CD14-positive monocyte (primary cell): ENCODE data around the gene ZNF335. TPM values are rescaled to one million over a fixed set of nuclear protein-coding genes. Genes with fewer than 3 reads are reported as not detected.
A peak's percentile ranks its signal among the peaks of the same experiment; 100 is the strongest.

Source experiments
- DNase-seq, 3 donors: peaks; one replicate each; pipeline ENCODE4 v3.0.0-alpha.2; 2011 to 2022
- H2AFZ ChIP-seq: 2 replicates; pipeline ENCODE4 v1.6.0; 2012; ENCODE audit warnings: mild to moderate bottlenecking, low read depth, low read length, inconsistent platforms; ENCODE audit not compliant: insufficient read depth, poor library complexity, severe bottlenecking
- H3K27ac ChIP-seq, 2 donors: 1 replicate in 1 of 2; 2 replicates in 1 of 2; pipeline ENCODE4 v1.5.1; 2012 to 2013; ENCODE audit warnings: low read length in 2 of 2, control low read depth in 1 of 2, inconsistent platforms in 1 of 2, low read depth in 1 of 2, mild to moderate bottlenecking in 1 of 2
- H3K27me3 ChIP-seq, 2 donors: one replicate each; pipeline versions ENCODE4 v1.6.0 to v1.6.1; 2011 to 2013; ENCODE audit warnings: low read length in 2 of 2; ENCODE audit not compliant: control insufficient read depth in 2 of 2, insufficient read depth in 2 of 2
- H3K36me3 ChIP-seq, 2 donors: replicated peaks in 1 of 2; 1 replicate in 1 of 2; 2 replicates in 1 of 2; pipeline versions ENCODE4 v1.5.1 to v1.6.1; 2012 to 2013; ENCODE audit warnings: low read length in 2 of 2, control low read depth in 1 of 2, inconsistent platforms in 1 of 2, mild to moderate bottlenecking in 1 of 2; ENCODE audit not compliant: insufficient read depth in 2 of 2, control insufficient read depth in 1 of 2
- H3K4me1 ChIP-seq, 2 donors: 1 replicate in 1 of 2; 2 replicates in 1 of 2; pipeline versions ENCODE4 v1.5.1 to v1.6.1; 2012 to 2013; ENCODE audit warnings: low read length in 2 of 2, control low read depth in 1 of 2, inconsistent platforms in 1 of 2, mild to moderate bottlenecking in 1 of 2, moderate library complexity in 1 of 2; ENCODE audit not compliant: insufficient read depth in 2 of 2, control insufficient read depth in 1 of 2
- H3K4me2 ChIP-seq: replicated peaks from 2 replicates; pipeline ENCODE3; 2012; ENCODE audit warnings: low read length, moderate library complexity, mild to moderate bottlenecking; ENCODE audit not compliant: poor library complexity, severe bottlenecking; ENCODE audit errors: extremely low read depth
- H3K4me3 ChIP-seq, 3 experiments: fragments of 200-600 bp in 1 of 3; sonication (generic) in 1 of 3; replicated peaks in 1 of 3; 1 replicate in 2 of 3; 2 replicates in 1 of 3; pipeline ENCODE4 v1.5.1; 2011 to 2013; ENCODE audit warnings: low read length in 3 of 3, mild to moderate bottlenecking in 3 of 3, control low read depth in 2 of 3, low read depth in 2 of 3, inconsistent platforms in 1 of 3, moderate library complexity in 1 of 3
- H3K79me2 ChIP-seq: 2 replicates; pipeline ENCODE4 v1.6.0; 2012; ENCODE audit warnings: mild to moderate bottlenecking, control low read depth, inconsistent platforms, low read length, moderate library complexity; ENCODE audit not compliant: insufficient read depth
- H3K9ac ChIP-seq: 2 replicates; pipeline ENCODE4 v1.6.0; 2017; ENCODE audit warnings: low read length, mild to moderate bottlenecking; ENCODE audit not compliant: insufficient read depth, poor library complexity, severe bottlenecking
- H3K9me3 ChIP-seq, 2 donors: replicated peaks in 1 of 2; 1 replicate in 1 of 2; 2 replicates in 1 of 2; pipeline versions ENCODE4 v1.5.1 to v1.6.1; 2012 to 2013; ENCODE audit warnings: low read length in 2 of 2, control low read depth in 1 of 2; ENCODE audit not compliant: control insufficient read depth in 1 of 2, insufficient read depth in 1 of 2
- H4K20me1 ChIP-seq: 2 replicates; pipeline ENCODE4 v1.6.0; 2012; ENCODE audit warnings: mild to moderate bottlenecking, low read length, control low read depth, moderate library complexity; ENCODE audit not compliant: insufficient read depth
- H3K27ac Mint-ChIP-seq, 7 donors: one replicate each; pipeline ENCODE4 v1.8.0; 2020; ENCODE audit warnings: mild to moderate bottlenecking in 7 of 7, mixed read lengths in 7 of 7, moderate library complexity in 6 of 7, inconsistent platforms in 2 of 7
- H3K27me3 Mint-ChIP-seq, 3 donors: one replicate each; pipeline ENCODE4 v1.8.0; 2021 to 2022; ENCODE audit warnings: low read depth in 3 of 3, mild to moderate bottlenecking in 3 of 3, mixed read lengths in 3 of 3, moderate library complexity in 3 of 3, inconsistent platforms in 1 of 3
- H3K36me3 Mint-ChIP-seq, 2 donors: one replicate each; pipeline ENCODE4 v1.8.0; 2020; ENCODE audit warnings: mixed read lengths in 2 of 2, inconsistent platforms in 1 of 2, mild to moderate bottlenecking in 1 of 2
- H3K4me1 Mint-ChIP-seq: one replicate; pipeline ENCODE4 v1.8.0; 2020; ENCODE audit warnings: mild to moderate bottlenecking, mixed read lengths
- H3K4me3 Mint-ChIP-seq, 2 donors: one replicate each; pipeline ENCODE4 v1.8.0; 2020; ENCODE audit warnings: mild to moderate bottlenecking in 2 of 2, mixed read lengths in 2 of 2, moderate library complexity in 1 of 2
- H3K9me3 Mint-ChIP-seq, 7 donors: one replicate each; pipeline ENCODE4 v1.8.0; 2020 to 2022; ENCODE audit warnings: mixed read lengths in 7 of 7, mild to moderate bottlenecking in 6 of 7, moderate library complexity in 6 of 7, inconsistent platforms in 2 of 7
- CTCF ChIP-seq: fragments of 200-600 bp; IDR thresholded peaks from one replicate; pipeline ENCODE4 v1.8.0; 2022; ENCODE audit warnings: antibody characterized with exemption, mild to moderate bottlenecking
- WGBS: methylation state at CpG from one replicate; pipeline ENCODE4 v1.1.5; 2013; ENCODE audit warnings: missing lambda C conversion rate; ENCODE audit not compliant: insufficient coverage; 5-methylcytosine and 5-hydroxymethylcytosine counted together
- intact Hi-C, 2 donors: fragments of 100-400 bp; cut with micrococcal nuclease; formaldehyde crosslinking; loops; one replicate each; pipeline versions ENCODE4 v1.15.0 to v1.15.1; 2023
- polyA plus RNA-seq, 3 donors: library from polyadenylated mRNA; depleted of rRNA in 1 of 3; unstranded in 2 of 3; stranded (reverse) in 1 of 3; fragments of 300-500 nt in 2 of 3; fragments of >200 nt in 1 of 3; fragmentation: Illumina TruSeq in 2 of 3; gene quantifications; 1 replicate in 2 of 3; 2 replicates in 1 of 3; pipeline ENCODE4 v1.2.3, GENCODE V29; 2012 to 2021

The ZNF335 gene
- polyA plus RNA-seq, 3 donors = 2.7 to 39.6 (median 3.1) TPM

- Histone ChIP-seq H3K79me2 (no peaks in the 10 kb centered on the region), H3K4me1 (peaks cover 57% of the 10 kb centered on the region in 2 donors), H3K27ac (peak overlapping the region; percentile 82 to 89), H3K27me3 (no peaks in the 10 kb centered on the region), H3K9ac (no peak overlapping the region), H4K20me1 (no peaks in the 10 kb centered on the region), H2AFZ (peak overlapping the region; percentile 29), H3K4me3 (peak overlapping the region in 1 of 3 experiments; percentile 27), H3K4me2 (peak overlapping the region; percentile 86), H3K9me3 (no peaks in the 10 kb centered on the region), H3K36me3 (no peaks in the 10 kb centered on the region)
- Mint-ChIP-seq H3K9me3 (peaks cover 0 to 3% (median 0%) of the 10 kb centered on the region in 7 donors), H3K4me1 (peaks cover 46% of the 10 kb centered on the region), H3K27me3 (peaks cover 2 to 3% (median 3%) of the 10 kb centered on the region in 3 donors), H3K4me3 (peak overlapping the region; percentile 80 to 88), H3K36me3 (peaks cover 0 to 1% of the 10 kb centered on the region in 2 donors), H3K27ac (peak overlapping the region; percentile 81 to 99 (median 90))
- TF ChIP-seq CTCF = no peak
- intact Hi-C loops = loop anchor here (2.0 to 5.0 kb wide), 5 partner anchors 17 to 97 kb away; partner anchors contain the start of genes PCIF1 (in 2 of the 2), MMP9 (in 1 of the 2) and ZNF335 (in 1 of the 2)
- WGBS = 96% methylated on average over 11 of the region's 22 CpGs
- peak in 2 of 3 donors; percentile 33 to 58 for DNase-seq
Measured at GRCh38 chr20:45909817-45910669, 62.0 kb downstream of the ZNF335 start.

DNA sequence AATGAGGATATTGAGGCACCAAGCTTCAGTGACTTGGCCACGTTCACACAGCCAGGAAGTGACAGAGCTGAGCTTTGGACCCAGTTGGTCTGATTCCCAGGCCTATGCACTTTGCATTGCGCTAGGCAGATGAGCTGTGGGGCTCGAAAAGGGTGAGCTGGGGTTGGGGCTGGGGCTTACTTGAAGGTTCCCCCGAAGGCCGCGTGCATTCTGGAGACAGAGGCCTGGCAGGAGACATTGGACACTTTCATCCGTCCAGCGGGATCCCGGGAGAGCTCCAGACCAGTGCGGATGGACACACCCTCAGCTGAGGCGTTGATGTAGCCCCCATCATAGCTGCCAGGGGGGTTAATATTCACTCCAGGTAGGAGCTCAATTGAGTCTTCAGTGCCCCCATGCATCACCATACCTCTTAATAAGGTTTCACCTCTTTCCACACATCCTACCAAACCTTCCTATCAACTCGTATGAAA is 62.6 kb downstream of the ZNF335 start:
- H4K20me1 ChIP-seq = no peaks in the 10 kb centered on the region
- no peaks in the 10 kb centered on the region for H3K79me2 ChIP-seq
- intact Hi-C loops = no loop called here
- no peak overlapping the region for H3K9ac ChIP-seq
- TF ChIP-seq CTCF = no peak
- H3K36me3 ChIP-seq = no peaks in the 10 kb centered on the region
- peaks cover 50% of the 10 kb centered on the region in 2 donors for H3K4me1 ChIP-seq
- H3K4me3 ChIP-seq = peak overlapping the region in 1 of 3 experiments; percentile 27
- Mint-ChIP-seq H3K36me3 (peaks cover 0 to 1% of the 10 kb centered on the region in 2 donors), H3K9me3 (peaks cover 0 to 3% (median 0%) of the 10 kb centered on the region in 7 donors), H3K27ac (peak overlapping the region in 5 of 7 donors; percentile 81 to 99 (median 90)), H3K27me3 (peaks cover 2 to 3% (median 3%) of the 10 kb centered on the region in 3 donors), H3K4me3 (no peak overlapping the region), H3K4me1 (peaks cover 46% of the 10 kb centered on the region)
- peak overlapping the region; percentile 82 to 89 for H3K27ac ChIP-seq
- no peaks in the 10 kb centered on the region for H3K9me3 ChIP-seq
- peak overlapping the region; percentile 29 for H2AFZ ChIP-seq
- peak overlapping the region; percentile 86 for H3K4me2 ChIP-seq
- no peak for DNase-seq
- no peaks in the 10 kb centered on the region for H3K27me3 ChIP-seq
- WGBS = 81% methylated on average over 11 of the region's 12 CpGs
